Body of pancreas (tissue), 4 donors: Measurements from ENCODE around the gene UMPS.

Experiments used
- CTCF ChIP-seq, 7 experiments: fragments of 450-650 bp in 4 of 7; fragments of 200-600 bp in 3 of 7; sonication (generic) in 3 of 7; IDR thresholded peaks; one replicate each; pipeline ENCODE4 v1.5.1; 2016 to 2019; ENCODE audit warnings: antibody characterized with exemption in 7 of 7
- POLR2A ChIP-seq, 3 donors: fragments of 450-650 bp; IDR thresholded peaks; one replicate each; pipeline ENCODE4 v1.6.1; 2016; ENCODE audit warnings: antibody characterized with exemption in 3 of 3, mild to moderate bottlenecking in 2 of 3

DNA sequence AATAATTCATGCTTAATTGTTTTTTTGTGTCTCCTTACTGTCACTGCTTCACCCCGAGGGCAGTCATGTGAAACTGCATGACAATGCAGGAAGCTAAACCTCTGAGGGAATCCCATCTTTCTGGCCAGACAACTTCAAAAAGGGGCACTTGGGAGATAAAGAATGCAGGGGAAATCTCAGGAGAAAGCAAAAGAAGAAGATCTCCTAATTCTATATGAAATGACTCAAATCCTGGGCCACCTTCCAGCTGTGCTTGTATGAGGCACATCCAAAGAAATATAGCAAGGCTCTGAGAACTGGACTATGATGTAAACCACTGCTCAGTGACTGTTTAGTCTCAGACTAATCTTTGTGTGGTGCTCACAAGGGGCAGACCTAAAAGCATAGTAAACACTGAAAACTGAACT is 22.6 kb upstream of the UMPS start:
- TF ChIP-seq CTCF (IDR thresholded peaks at IDR 0.05) (no peak), POLR2A (IDR thresholded peaks at IDR 0.05) (no peak)
